Activated T-helper 9 cell treated with anti-CD3 and anti-CD28 coated beads, Interleukin-2, amount 50 U/mL, for 16 hours (primary cell): ENCODE results near the gene CMTM5.
"Not testable (repeated sequence)": the region's sequence is repeated elsewhere in the genome, so short reads cannot be mapped to it uniquely, and the experiment has no call there.

ENCODE experiments used
- DNase-seq: peaks from one replicate; pipeline ENCODE4 v3.0.0-alpha.2; 2020; ENCODE audit warnings: low read depth

CMTM5 gene

GRCh38 chr14:23399136-23399535 is 22.3 kb downstream of the CMTM5 start:
- no peak for DNase-seq

- DNase-seq = no peak
Observed at GRCh38 chr14:23399591-23399990, 22.7 kb downstream of the CMTM5 start.

- not testable (repeated sequence) for DNase-seq
Observed at GRCh38 chr14:23400496-23401149, 23.8 kb downstream of the CMTM5 start.

GRCh38 chr14:23401291-23401690 is 24.4 kb downstream of the CMTM5 start:
- DNase-seq = no peak

- no peak for DNase-seq
Observed at GRCh38 chr14:23402296-23403138, 25.7 kb downstream of the CMTM5 start.

GRCh38 chr14:23403139-23403438 is 26.2 kb downstream of the CMTM5 start:
- DNase-seq = no peak

- no peak for DNase-seq
Observed at GRCh38 chr14:23403908-23404307, 27.1 kb downstream of the CMTM5 start.

GRCh38 chr14:23404331-23404900 is 27.6 kb downstream of the CMTM5 start:
- DNase-seq = no peak

- no peak for DNase-seq
Observed at GRCh38 chr14:23405096-23405495, 28.2 kb downstream of the CMTM5 start.

GRCh38 chr14:23405516-23406025 is 28.7 kb downstream of the CMTM5 start:
- DNase-seq = no peak

- no peak for DNase-seq
Observed at GRCh38 chr14:23406244-23406643, 29.4 kb downstream of the CMTM5 start.

GRCh38 chr14:23406725-23407355 is 30.0 kb downstream of the CMTM5 start:
- no peak for DNase-seq

GRCh38 chr14:23407516-23408306 is 30.9 kb downstream of the CMTM5 start, which contains the start of gene MYH6:
TSS of gene MYH6 (minus strand) at chr14:23408273. CDS start at chr14:23407223, 1,050 bp downstream.
- DNase-seq = no peak

GRCh38 chr14:23408307-23408630 is 31.4 kb downstream of the CMTM5 start:
- no peak for DNase-seq

- DNase-seq = no peak
Observed at GRCh38 chr14:23409475-23409874, 32.6 kb downstream of the CMTM5 start.

GRCh38 chr14:23409966-23410635 is 33.3 kb downstream of the CMTM5 start:
- DNase-seq = no peak

GRCh38 chr14:23411563-23412525 is 35.0 kb downstream of the CMTM5 start:
- DNase-seq = no peak

GRCh38 chr14:23413681-23414080 is 36.8 kb downstream of the CMTM5 start:
- no peak for DNase-seq

- DNase-seq = no peak
Observed at GRCh38 chr14:23414254-23414653, 37.4 kb downstream of the CMTM5 start.
